GM11168 (cell line): Measurements from ENCODE around the gene ENC1.
"Not testable (repeated sequence)": the region's sequence is repeated elsewhere in the genome, so short reads cannot be mapped to it uniquely, and the experiment has no call there.

Experiments used
- in situ Hi-C: fragments of 300-500 bp; cut with MboI; formaldehyde crosslinking; loops from one replicate; pipeline ENCODE4 v1.12.0; 2022; ENCODE audit warnings: low sequenced_read_pairs; ENCODE audit not compliant: unreplicated experiment

The ENC1 gene, protein sequence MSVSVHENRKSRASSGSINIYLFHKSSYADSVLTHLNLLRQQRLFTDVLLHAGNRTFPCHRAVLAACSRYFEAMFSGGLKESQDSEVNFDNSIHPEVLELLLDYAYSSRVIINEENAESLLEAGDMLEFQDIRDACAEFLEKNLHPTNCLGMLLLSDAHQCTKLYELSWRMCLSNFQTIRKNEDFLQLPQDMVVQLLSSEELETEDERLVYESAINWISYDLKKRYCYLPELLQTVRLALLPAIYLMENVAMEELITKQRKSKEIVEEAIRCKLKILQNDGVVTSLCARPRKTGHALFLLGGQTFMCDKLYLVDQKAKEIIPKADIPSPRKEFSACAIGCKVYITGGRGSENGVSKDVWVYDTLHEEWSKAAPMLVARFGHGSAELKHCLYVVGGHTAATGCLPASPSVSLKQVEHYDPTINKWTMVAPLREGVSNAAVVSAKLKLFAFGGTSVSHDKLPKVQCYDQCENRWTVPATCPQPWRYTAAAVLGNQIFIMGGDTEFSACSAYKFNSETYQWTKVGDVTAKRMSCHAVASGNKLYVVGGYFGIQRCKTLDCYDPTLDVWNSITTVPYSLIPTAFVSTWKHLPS

DNA sequence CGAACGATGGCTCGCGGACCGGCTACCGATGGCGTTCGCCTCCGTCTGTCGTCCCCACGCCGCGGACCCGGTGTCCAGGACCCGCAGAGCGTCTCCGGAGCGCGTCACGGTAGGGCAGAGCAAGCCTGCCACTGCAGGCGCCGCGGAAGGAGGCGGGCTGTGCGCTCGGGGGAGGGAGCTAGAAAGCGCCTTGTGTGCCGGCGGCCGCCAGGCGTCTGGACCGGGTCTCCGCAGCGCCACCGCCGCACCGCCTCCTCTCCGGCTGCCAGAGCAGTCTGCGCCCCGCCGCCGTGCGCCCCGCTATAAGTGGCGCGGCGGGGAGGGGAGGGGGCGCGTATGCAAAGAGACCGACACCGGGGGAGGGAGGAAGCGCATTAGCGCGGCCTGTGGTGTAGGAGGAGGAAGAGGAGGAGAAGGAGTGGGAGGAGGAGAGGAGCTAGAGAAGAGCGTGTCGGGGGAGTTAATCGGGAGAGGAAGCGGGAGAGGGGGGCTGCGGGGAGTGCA is at the start of gene ENC1:
TSS of gene ENC1 (minus strand) at position 279 of the 504 bp plus-strand sequence. CDS start 4,243 bp downstream, outside the sequence.
- in situ Hi-C loops: loop anchor here (10.0 to 25.0 kb wide), 3 partner anchors 246 to 603 kb away; no protein-coding TSS in a partner anchor

DNA sequence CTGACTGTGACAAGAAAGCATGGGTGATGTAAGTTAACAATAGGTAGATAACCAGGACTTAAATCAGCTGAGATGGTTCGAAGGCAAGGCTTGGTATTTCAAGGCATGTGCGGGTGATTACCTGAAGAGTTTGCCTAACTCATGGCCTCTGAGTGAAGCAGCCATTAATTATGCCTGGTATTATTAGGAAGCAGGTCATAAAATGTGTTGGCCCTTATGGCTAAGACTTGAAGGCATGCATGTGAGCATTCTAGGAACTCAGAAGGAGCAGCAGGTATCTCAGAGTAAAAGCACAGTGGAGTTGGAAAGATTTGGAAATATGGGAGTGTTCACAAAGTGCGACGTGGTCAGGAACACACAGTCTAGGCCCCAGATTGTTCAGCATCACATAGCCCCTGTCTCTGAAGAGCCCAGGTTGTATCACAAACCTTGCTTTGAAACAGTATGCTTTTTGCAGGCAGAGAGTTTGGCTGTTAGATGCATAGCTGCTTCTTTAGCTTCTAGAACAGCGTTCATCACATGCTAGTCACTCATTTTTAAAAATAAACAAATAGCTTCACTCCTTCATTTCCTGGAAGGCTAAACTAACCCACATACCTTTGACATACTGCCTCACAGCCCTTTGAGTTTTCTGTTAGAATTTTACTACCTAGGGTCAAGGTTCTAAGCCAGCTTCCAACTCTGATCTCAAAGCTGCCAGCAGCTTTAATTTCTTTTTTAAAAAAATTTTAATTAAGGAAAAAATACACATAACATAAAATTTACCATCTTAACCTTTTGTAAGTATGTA is 46.6 kb upstream of the ENC1 start:
- in situ Hi-C loops: no loop called here

DNA sequence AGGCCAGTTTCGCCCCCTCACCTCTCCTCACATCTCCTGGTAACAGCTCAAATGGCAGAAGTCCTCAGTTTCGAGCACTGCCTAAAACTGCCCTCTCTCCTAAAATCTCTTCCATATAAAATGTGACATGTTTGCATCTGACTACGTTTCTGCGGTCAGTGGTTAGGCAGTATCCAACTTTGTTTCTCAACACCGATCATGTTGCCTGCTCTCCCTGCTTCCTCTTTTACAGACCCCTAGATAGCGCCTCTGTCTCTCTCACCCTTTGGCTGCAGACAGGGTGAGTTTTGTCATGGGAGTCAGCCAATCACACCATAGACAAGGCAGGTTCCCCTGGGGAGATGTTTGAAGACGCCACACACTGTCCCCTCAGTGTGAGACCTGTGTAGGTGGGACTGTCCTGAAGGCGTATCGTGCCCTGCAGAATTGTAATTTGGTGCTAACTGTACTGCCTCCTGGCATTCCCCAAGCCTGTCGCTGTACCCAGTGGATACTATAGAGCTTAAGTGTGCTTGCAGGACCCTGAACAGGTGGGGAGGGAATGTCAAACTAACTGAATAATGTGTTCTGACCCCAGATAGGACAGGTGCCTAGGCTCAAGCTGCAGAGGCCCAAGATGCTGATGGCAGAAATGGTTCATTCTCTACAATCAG is 45.6 kb upstream of the ENC1 start:
- in situ Hi-C loops: no loop called here

DNA sequence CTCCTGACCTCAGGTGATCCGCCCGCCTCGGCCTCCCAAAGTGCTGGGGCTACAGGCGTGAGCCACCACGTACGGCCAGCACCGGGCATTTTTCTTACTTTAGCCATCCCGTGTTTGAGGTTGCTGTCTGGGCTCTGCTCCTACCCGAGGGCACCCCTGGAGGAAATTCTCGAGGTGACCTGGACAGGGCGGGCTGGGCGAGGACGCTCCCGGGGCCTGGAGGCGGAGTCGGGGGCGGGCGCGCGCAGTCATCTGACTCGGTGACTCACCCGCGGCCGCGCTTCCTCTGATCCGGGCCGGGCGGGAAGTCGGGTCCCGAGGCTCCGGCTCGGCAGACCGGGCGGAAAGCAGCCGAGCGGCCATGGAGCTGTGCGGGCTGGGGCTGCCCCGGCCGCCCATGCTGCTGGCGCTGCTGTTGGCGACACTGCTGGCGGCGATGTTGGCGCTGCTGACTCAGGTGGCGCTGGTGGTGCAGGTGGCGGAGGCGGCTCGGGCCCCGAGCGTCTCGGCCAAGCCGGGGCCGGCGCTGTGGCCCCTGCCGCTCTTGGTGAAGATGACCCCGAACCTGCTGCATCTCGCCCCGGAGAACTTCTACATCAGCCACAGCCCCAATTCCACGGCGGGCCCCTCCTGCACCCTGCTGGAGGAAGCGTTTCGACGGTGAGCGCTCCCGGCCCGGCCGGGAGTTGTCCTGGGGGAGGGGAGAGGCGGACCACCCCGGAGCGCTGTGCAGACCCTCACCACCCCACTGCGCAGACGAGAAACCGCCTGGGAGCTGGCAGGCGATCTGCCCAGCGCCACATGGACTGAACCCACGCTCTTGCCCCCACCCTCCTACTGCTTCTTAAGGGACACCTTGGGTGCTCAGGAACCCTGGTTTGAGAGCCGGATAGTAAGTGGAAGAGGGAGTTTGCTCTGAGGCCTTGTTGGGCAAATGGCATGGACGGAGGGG is 44.6 kb upstream of the ENC1 start, which contains the start of gene HEXB:
TSS of gene HEXB (plus strand) at position 334 of the 952 bp plus-strand sequence. CDS start at position 362, 28 bp downstream.
- in situ Hi-C loops: no loop called here

DNA sequence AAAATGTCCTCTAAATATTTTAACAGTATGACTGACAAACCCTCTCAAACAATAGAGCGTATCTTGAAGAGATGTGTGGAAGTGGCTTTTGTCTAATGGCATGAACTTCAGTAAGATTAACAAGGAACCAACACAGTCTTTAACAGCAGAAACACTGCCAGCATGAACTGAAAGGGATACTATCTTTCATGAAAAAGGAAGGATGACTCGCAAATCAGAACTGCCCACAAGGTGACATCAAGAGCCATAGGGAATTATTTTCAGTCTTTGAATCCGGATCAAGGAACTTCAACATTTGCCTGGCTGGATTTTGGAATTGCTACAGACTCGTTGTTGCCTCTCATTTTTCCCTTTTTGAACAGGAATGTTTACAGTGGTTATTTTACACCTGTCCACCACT is 39.4 kb upstream of the ENC1 start:
- in situ Hi-C loops: no loop called here

DNA sequence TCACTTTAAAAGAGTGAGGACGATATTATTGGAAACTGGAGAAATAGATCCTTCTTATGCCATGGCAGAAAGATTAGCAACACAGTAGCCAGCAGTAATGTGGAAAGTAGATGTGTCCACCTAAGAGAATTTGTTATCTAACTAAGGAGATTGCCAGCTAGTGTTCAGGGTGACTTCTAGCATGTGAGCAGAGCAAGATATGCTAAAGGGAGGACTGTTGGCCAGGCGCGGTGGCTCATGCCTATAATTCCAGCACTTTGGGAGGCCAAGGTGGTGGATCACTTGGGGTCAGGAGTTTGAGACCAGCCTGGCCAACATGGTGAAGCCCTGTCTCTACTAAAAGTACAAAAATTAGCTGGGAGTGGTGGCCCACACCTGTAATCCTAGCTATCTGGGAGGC is 38.8 kb upstream of the ENC1 start:
- in situ Hi-C loops: not testable (repeated sequence)

DNA sequence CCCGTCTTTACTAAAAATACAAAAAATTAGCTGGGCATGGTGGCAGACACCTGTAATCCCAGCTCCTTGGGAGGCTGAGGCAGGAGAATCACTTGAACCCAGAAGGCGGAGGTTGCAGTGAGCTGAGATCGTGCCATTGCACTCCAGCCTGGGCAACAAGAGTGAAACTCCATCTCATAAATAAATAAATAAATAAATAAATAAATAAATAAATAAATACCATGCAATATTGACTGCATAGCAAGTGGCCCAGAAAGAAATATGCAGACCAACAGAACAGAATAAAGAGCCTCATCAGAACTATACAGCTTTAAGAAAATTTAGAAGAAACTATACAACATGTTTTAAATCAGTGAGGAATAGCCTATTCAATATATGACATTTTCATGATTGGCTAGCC is 37.6 kb upstream of the ENC1 start:
- in situ Hi-C loops: not testable (repeated sequence)

DNA sequence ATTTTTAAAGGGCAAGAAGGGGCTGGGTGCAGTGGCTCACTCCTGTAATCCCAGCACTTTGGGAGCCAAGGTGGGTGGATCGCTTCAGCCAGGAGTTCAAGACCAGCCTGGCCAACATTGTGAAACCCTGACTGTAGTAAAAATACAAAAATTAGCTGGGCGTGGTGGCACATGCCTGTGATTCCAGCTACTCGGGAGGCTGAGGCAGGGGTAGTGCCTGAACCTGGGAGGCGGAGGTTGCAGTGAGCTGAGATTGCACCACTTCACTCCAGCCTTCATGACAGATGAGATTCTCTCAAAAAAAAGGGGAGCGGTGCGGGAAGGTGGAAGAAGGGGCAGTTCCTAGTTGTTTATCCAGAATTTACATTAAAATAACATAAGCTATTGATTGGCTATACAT is 35.9 kb upstream of the ENC1 start:
- in situ Hi-C loops: not testable (repeated sequence)

DNA sequence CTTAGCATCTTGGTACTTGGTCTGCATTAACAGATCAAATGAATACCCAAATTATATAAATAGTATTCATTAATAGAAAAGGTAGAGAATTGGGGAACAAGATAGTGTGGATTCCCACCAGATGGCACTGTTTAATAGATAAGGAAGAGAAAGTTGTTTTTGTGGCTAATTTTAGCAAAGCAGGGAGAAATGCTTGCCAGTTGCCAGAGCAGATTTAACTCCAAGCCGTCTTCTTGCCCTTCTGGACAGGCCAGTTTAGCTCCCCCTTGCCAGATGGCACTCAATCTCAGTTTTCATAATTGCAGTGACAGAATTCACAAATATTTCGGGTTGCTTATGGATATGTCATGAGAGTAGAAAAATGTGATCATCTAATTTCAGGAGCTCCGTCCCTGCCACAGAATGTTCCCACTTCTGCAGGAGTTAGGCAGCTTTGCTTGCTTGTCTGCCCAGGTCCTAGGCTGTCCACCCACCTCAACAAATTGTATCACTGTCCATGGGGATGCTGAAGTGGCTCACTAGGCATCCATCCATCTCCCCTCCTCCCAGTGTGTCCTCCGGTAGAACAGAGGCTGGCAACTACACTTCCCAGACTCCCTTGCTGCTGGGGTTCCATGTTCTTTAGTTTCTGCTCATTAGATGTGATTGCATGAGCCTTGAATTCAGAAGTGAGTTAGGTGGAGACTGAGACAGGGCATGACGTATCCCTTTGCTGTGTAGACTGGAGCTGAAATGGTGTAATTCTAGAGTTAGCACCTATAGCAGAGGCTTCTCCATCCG is 32.7 kb upstream of the ENC1 start:
- in situ Hi-C loops: no loop called here

DNA sequence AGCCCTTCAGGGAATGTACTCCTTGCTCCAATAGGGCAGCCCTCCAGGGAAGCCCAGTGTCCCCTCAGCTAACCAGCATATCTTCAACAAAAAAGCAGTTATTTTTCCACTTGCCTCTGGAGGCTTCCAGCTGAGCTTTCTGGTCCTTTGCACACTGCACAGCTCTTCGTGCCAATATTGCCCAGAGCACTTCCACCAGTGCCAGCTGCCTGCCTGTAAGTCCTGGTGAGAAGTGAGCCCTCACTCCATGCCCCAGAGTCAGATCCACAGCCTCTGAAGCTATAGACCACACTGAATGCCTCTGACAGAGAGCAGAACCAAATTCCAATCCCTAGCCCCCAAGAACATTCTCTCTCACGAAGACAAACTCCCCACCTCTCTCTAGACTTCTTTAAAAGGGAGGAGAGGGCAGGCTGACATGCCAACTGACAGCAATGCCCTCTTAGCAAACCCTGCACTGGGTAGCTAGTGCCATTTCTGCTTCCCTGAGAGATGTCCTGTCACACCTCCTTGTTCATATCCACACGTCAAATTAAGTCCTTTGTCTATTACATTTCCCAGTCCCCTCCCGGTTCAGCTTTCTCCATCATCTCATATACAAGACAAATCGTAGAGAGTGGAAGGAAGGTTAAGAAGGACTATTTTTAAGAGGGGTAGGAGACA is 31.8 kb upstream of the ENC1 start:
- in situ Hi-C loops: no loop called here

DNA sequence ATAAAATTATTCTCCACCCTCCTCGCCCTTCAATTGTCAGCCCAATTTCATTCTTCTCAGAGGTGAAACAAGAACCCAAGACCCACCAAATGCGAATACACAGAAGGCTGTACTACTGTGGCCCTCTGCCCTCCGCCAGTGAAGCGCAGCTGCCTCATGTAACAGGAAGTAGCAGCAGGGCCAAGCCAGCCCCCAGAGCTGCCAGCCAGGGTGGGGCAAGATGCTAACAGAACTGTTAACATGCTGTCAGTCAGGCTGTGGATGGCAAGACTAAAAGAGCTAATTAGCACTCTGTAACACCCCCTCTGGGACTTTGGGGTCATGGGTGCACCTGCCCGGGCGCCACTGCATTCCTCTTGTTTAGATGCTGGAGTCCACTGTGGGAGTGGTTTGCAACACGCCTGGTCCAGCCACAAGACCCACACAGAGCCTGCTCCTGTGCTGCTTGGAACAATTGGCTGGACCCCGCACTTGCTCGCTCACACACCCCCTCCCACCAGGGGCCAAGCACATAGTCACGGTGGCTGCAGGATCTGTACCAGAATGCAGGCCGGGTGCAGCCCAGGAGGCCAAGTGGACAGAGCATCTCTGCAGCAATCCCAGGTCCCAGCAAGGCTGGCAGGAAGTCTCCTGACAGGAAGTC is 30.0 kb upstream of the ENC1 start:
- in situ Hi-C loops: no loop called here

DNA sequence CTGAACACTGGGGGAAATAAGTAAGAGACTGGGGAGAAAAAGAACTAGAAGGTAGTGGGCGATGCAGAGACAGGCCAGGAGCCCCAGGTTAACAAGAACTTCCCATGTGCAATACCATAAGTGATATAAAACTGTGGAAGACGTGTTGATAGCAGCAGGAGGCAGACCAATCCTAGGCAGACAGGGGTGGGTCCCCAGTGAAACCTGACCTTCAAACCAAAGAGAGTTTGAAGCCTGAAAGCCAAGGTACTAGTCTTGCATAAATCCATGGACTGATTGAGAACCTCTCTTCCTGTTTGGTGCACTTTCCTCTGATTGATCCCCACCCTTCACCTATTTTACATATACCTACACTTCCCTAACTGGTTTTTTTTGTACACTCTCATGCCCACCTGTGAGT is 29.3 kb upstream of the ENC1 start:
- in situ Hi-C loops: no loop called here

DNA sequence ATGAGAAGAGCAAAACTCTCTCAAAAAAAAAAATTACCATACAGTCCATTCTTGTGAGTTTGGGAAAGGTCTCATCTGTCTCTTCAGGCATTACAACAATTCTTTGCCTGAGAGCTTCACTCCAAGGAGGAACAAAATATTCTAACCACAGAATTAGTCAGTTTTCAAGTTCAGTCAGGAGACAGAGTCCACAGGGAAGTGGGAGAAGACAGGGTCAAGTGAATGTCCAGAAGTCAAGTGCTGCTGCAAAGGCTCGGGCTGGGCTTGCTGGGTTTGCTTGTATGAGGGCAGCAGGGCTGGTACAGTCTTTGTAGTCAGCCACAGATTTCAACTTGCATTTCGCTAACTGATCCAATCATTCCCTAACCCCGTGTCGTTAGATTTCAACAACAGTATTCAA is 26.9 kb upstream of the ENC1 start:
- in situ Hi-C loops: no loop called here

DNA sequence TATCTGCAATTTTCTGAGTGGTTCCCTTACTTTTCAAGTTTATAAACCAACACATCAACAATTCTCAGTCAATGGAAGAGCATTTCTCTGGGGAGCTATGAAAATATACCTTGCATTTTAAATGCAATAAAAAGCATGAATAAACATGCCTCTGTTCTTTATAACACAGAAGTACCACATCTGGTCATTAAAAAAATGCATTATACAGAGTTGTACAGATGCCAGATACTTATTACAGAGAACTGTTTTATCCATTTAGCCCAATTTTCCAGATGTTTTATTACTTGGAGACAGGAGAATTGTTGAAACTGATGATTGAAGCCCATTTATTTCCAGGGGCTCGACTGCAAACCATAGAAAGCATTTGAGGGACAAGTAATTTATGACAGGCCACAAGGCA is 25.3 kb upstream of the ENC1 start:
- in situ Hi-C loops: no loop called here

DNA sequence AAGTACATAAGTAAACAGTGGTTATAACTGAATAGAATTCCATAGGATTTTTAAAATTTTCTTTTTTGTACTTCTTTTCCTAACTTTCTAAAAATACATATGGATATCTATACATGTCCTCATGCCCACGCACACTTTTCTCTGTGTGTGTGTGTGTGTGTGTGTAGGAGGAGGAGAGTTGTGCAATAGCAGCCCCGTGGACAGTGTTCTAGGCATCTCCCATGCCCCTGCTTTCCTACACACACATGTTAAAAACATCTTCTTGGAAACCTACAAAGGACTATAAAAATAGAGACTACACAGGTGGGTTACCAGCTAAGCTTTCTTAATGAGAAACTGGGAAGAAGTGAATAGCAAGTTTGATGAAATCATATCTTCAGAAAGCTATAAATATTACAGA is 24.7 kb upstream of the ENC1 start:
- in situ Hi-C loops: no loop called here

DNA sequence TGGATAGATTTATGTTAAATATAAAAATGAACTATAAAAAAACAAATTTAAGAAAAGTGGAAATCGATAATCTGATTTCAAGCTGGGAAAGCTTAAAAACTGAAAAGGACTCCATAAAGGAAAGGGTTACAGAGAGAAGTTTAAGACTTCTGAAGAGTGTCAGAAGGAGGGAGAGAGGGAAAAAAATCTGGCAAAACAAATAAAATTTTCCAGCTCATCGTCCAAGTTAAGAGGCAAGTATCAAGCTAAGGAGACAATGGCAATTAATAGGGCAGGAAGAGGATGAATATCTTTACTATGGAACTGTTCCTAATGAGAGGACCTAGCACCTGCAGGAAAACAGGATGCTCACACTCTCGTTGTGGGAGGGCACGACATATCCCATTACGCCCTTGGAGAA is 24.0 kb upstream of the ENC1 start:
- in situ Hi-C loops: no loop called here

DNA sequence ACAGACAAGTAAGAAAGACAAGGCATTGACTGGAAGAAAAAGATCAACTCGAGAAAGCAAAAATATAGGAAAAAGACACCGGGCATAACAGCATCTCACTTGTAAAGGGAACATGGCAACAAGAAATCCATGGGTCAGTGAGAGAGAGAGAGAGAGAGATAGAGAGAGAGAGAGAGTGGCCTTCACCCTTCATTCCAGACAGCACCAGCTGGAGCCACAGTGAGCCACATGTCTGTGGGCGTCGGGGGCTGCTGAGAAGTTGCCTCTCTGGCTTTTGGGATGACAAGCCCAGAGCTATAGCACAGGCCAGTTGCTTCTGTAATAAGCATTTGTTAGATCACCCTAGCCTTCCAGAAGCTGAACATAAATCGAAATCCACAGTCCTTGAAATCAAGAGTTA is 20.3 kb upstream of the ENC1 start:
- in situ Hi-C loops: no loop called here
